ENCODE results near the gene AFF1.
"Not testable (repeated sequence)": the region's sequence is repeated elsewhere in the genome, so short reads cannot be mapped to it uniquely, and the experiment has no call there.

AFF1 gene

DNA sequence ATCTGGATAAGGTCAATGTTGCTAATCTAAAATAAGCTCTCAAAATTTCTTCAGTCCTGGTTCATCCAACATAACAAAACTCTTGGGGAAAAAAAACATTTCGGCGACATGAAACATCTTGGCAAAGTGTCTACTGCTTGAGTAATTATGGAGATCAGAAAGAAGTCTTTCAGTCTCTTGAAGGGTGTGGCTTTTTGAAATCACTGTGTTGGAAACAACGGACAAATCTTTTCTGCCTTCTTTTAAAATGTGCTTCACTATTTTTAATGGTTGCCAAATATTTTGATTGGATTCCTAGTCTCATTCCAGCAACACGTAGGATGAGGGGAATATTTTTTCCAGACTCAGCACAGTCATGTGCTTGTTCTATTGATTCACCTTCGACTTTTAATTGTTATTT lies 147.0 kb downstream of the AFF1 start:
- H3K4me3 ChIP-seq (ENCODE audit: low read depth, low read length), result no peak overlapping the region
- TF ChIP-seq CTCF (conservative IDR thresholded peaks at IDR 0.05; ENCODE audit: low read depth, low read length), result no peak
- DNase-seq (ENCODE audit: low read depth), result no peak

- DNase-seq (ENCODE audit: low read depth); H3K4me3 ChIP-seq (ENCODE audit: low read depth, low read length): not testable (repeated sequence)
Observed at GRCh38 chr4:87085732-87086131, 150.9 kb downstream of the AFF1 start.

GRCh38 chr4:87086143-87086805 lies 151.5 kb downstream of the AFF1 start:
- no peak for DNase-seq (ENCODE audit: low read depth)
- H3K4me3 ChIP-seq (ENCODE audit: low read depth, low read length), result no peak overlapping the region
- TF ChIP-seq CTCF (conservative IDR thresholded peaks at IDR 0.05; ENCODE audit: low read depth, low read length), result no peak

DNA sequence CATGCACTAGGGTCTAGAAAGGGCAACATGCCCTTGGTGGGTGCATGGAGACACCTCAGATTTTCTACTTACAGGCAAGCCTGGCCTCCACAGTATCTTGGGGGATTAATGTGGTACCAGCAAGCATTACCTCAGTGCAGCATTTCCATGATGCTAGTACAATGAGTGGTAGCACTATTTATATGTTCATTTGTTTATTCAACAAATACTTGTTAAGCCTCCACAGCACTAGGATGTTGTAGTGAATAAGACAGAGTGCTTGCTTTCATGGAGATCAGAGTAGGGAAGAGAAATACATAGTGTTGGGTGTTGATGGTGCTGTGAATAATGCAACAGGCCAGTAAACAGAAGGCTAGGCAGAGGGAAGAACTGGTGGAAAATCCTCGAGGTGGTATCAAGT lies 152.2 kb downstream of the AFF1 start:
- no peak for TF ChIP-seq CTCF (conservative IDR thresholded peaks at IDR 0.05; ENCODE audit: low read depth, low read length)
- H3K4me3 ChIP-seq (ENCODE audit: low read depth, low read length), result no peak overlapping the region
- no peak for DNase-seq (ENCODE audit: low read depth)

DNA sequence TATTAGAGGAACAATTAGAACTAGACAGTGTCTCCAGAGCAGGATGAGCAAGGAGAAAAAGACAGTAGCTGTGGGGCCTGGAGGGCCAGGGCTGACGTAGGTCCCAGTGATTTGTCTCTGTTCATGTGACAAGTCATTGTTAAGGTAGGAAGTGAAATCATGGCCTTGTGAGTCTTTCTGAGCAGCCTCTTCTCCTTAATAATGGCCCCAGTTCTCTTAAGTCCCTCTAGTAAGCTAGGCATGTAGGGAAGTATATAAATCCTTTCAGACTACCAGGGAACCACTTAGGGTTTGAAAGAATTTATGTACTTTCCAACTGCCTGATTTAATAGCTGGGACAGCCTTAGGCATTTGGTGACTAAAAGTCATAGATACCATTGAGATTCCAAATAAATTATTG lies 152.6 kb downstream of the AFF1 start:
- DNase-seq (ENCODE audit: low read depth), result no peak
- TF ChIP-seq CTCF (conservative IDR thresholded peaks at IDR 0.05; ENCODE audit: low read depth, low read length), result no peak
- H3K4me3 ChIP-seq (ENCODE audit: low read depth, low read length), result no peak overlapping the region

- no peak for TF ChIP-seq CTCF (conservative IDR thresholded peaks at IDR 0.05; ENCODE audit: low read depth, low read length)
- no peak for DNase-seq (ENCODE audit: low read depth)
- H3K4me3 ChIP-seq (ENCODE audit: low read depth, low read length), result no peak overlapping the region
Observed at GRCh38 chr4:87088186-87088585, 153.4 kb downstream of the AFF1 start.

DNA sequence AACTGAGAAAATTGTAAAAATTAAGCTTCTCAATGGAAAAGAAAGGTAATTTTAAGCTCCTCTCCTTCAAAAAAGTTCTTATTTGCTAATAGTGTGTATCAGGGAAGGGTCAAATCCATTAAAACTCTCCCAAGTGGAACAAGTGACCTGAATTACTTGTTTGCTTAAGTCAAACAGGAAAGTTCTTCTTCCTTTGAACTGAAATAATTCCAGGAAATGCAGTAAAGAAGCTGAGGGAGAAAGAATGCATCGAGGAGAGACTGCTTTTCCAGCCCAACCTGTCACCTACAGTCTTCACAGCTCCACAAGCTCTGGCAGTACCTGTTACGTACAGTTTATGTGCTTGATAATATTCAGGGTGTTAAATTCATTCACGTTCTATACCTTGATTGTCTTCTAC lies 154.6 kb downstream of the AFF1 start:
- TF ChIP-seq CTCF (conservative IDR thresholded peaks at IDR 0.05; ENCODE audit: low read depth, low read length), result no peak
- no peak for DNase-seq (ENCODE audit: low read depth)
- no peak overlapping the region for H3K4me3 ChIP-seq (ENCODE audit: low read depth, low read length)
